Heart left ventricle (tissue), 13 donors: Measurements from ENCODE around the gene ASMTL.

Source experiments
- CTCF ChIP-seq, 12 donors: fragments of 200-600 bp; sonication (generic) in 4 of 12; IDR thresholded peaks; one replicate each; pipeline versions ENCODE4 v1.5.0 to v1.8.0; 2018 to 2022; ENCODE audit warnings: antibody characterized with exemption in 12 of 12, mild to moderate bottlenecking in 5 of 12
- POLR2A ChIP-seq, 2 donors: fragments of 450-650 bp; IDR thresholded peaks; one replicate each; pipeline ENCODE4 v1.6.1; 2017; ENCODE audit warnings: antibody characterized with exemption in 2 of 2, mild to moderate bottlenecking in 2 of 2, moderate library complexity in 2 of 2
- donor health status: ischemic (EF 13 %, LVEDD 7.1; RV severe dilation, severe dysfunction).
- donor health status: DM: no; HTN: yes; CAD: no.
- donor health status: DM: no; HTN: no; CAD: no.
- donor health status: ischemic (EF 25% LVEDD 6.9; RV normal size, moderate dysfunction).
- donor health status: ischemic (EF 25% LVEDD 5.7; RV mildly dilated, moderate dysfunction).
- donor health status: ischemic (EF 35%, LVEDD 5.7; RV mildly dilated, moderate dysfunction).
- donor health status: nonischemic (EF 11% LVEDD 7.7; RV severe dilation, severe dysfunction).
- donor health status: DM: yes; HTN: yes; CAD: no.
- donor health status: PGD.
- donor health status: ischemic (EF 29% LVEDD 5.4; RV normal size, mild dysfunction).
- donor health status: nonischemic (EF 23%, LVEDD 6.1; RV moderate dilation, normal function).

GRCh38 chrX:1430451-1430850, 22.3 kb downstream of the ASMTL start:
- TF ChIP-seq CTCF (IDR thresholded peaks at IDR 0.05) (no peak), POLR2A (IDR thresholded peaks at IDR 0.05) (no peak)
